HG03159 (cell line): Measurements from ENCODE around the gene EEF2.
"Not testable (repeated sequence)": the region's sequence is repeated elsewhere in the genome, so short reads cannot be mapped to it uniquely, and the experiment has no call there.

Experiments used
- ATAC-seq: cut with Tn5 transposase; IDR thresholded peaks from one replicate; pipeline ENCODE4 v1.9.1; 2021; ENCODE audit warnings: mild to moderate bottlenecking, moderate library complexity; ENCODE audit not compliant: unreplicated experiment

EEF2 gene

GRCh38 chr19:4015705-4016402 lies 30.6 kb upstream of the EEF2 start:
- ATAC-seq, result no peak

GRCh38 chr19:4014541-4015491 lies 29.6 kb upstream of the EEF2 start:
- ATAC-seq, result no peak

- no peak for ATAC-seq
Observed at GRCh38 chr19:4013886-4014540, 28.8 kb upstream of the EEF2 start.

- no peak for ATAC-seq
Observed at GRCh38 chr19:4012975-4013634, 27.8 kb upstream of the EEF2 start.

GRCh38 chr19:4012092-4012974 lies 27.1 kb upstream of the EEF2 start:
- no peak for ATAC-seq

- not testable (repeated sequence) for ATAC-seq
Observed at GRCh38 chr19:4011430-4011829, 26.2 kb upstream of the EEF2 start.

- ATAC-seq, result no peak
Observed at GRCh38 chr19:4010808-4011110, 25.5 kb upstream of the EEF2 start.

GRCh38 chr19:4009990-4010807 lies 24.9 kb upstream of the EEF2 start:
- no peak for ATAC-seq

- no peak for ATAC-seq
Observed at GRCh38 chr19:4007836-4008539, 22.7 kb upstream of the EEF2 start.

- ATAC-seq, result peak; percentile 81
Observed at GRCh38 chr19:4007021-4007835, 22.0 kb upstream of the EEF2 start, which contains the start of gene PIAS4. Gene PIAS4, plus strand, starts transcription at chr19:4007736. Its CDS starts 25 bp downstream, at chr19:4007761.

GRCh38 chr19:4005436-4005835 lies 20.2 kb upstream of the EEF2 start:
- not testable (repeated sequence) for ATAC-seq

GRCh38 chr19:4000798-4001197 lies 15.5 kb upstream of the EEF2 start:
- ATAC-seq, result not testable (repeated sequence)

- not testable (repeated sequence) for ATAC-seq
Observed at GRCh38 chr19:3998667-3999412, 13.6 kb upstream of the EEF2 start.

GRCh38 chr19:3995607-3996006 lies 10.3 kb upstream of the EEF2 start:
- ATAC-seq, result no peak

GRCh38 chr19:3990815-3991117 lies 5.5 kb upstream of the EEF2 start:
- no peak for ATAC-seq

- no peak for ATAC-seq
Observed at GRCh38 chr19:3987619-3988371, 2.5 kb upstream of the EEF2 start.
